Liver (tissue), 9 donors: ENCODE data around the gene FBN1. TPM values are rescaled to one million over a fixed set of nuclear protein-coding genes. Genes with fewer than 3 reads are reported as not detected.

Source experiments
- DNase-seq: peaks from one replicate; pipeline ENCODE4 v3.0.0-alpha.2; 2017; ENCODE audit warnings: low spot score
- H3K27ac ChIP-seq, 2 donors: one replicate each; pipeline ENCODE4 v1.7.0; 2013; ENCODE audit warnings: inconsistent platforms in 2 of 2, low read length in 2 of 2, control low read depth in 1 of 2, low read depth in 1 of 2, mild to moderate bottlenecking in 1 of 2
- H3K27me3 ChIP-seq, 4 donors: one replicate each; pipeline versions ENCODE4 v1.6.1 to v1.7.0; 2013; ENCODE audit warnings: low read length in 3 of 4, inconsistent platforms in 1 of 4, mild to moderate bottlenecking in 1 of 4, moderate library complexity in 1 of 4; ENCODE audit not compliant: control insufficient read depth in 4 of 4, insufficient read depth in 4 of 4
- H3K36me3 ChIP-seq, 4 donors: one replicate each; pipeline versions ENCODE4 v1.6.1 to v1.7.0; 2013; ENCODE audit warnings: low read length in 3 of 4, mild to moderate bottlenecking in 3 of 4, low read depth in 1 of 4, moderate library complexity in 1 of 4; ENCODE audit not compliant: control insufficient read depth in 4 of 4, insufficient read depth in 3 of 4
- H3K4me1 ChIP-seq, 4 donors: one replicate each; pipeline versions ENCODE4 v1.6.1 to v1.7.0; 2013; ENCODE audit warnings: low read length in 3 of 4, mild to moderate bottlenecking in 3 of 4, moderate library complexity in 1 of 4; ENCODE audit not compliant: control insufficient read depth in 4 of 4, insufficient read depth in 4 of 4
- H3K4me3 ChIP-seq, 3 donors: one replicate each; pipeline versions ENCODE4 v1.6.1 to v1.7.0; 2013; ENCODE audit warnings: low read length in 3 of 3, control low read depth in 1 of 3, low read depth in 1 of 3, mild to moderate bottlenecking in 1 of 3
- H3K9ac ChIP-seq, 2 donors: one replicate each; pipeline ENCODE4 v1.7.0; 2013; ENCODE audit warnings: low read length in 2 of 2, mild to moderate bottlenecking in 2 of 2, moderate library complexity in 2 of 2, control low read depth in 1 of 2, low read depth in 1 of 2
- H3K9me3 ChIP-seq, 4 donors: one replicate each; pipeline versions ENCODE4 v1.6.1 to v1.7.0; 2013; ENCODE audit warnings: low read length in 3 of 4; ENCODE audit not compliant: control insufficient read depth in 4 of 4
- CTCF ChIP-seq: fragments of 150-350 bp; IDR thresholded peaks from 2 replicates; pipeline ENCODE4 v1.5.1; 2017; ENCODE audit warnings: improper control_type of control experiment, low read depth, low read length; ENCODE audit not compliant: missing input control
- EGR1 ChIP-seq, 2 donors: IDR thresholded peaks; 2 replicates each; pipeline ENCODE4 v1.6.1; 2016 to 2018; ENCODE audit warnings: antibody characterized with exemption in 2 of 2, low read depth in 2 of 2
- FOXA1 ChIP-seq: IDR thresholded peaks from 2 replicates; pipeline ENCODE4 v1.6.1; 2016; ENCODE audit warnings: antibody characterized with exemption
- GABPA ChIP-seq, 2 donors: IDR thresholded peaks in 1 of 2; conservative IDR thresholded peaks in 1 of 2; 2 replicates each; pipeline ENCODE4 v1.6.1; 2016; ENCODE audit warnings: antibody characterized with exemption in 2 of 2, mild to moderate bottlenecking in 1 of 2, moderate library complexity in 1 of 2
- HNF4A ChIP-seq, 2 donors: conservative IDR thresholded peaks; 2 replicates each; pipeline ENCODE4 v1.6.1; 2016; ENCODE audit warnings: antibody characterized with exemption in 2 of 2, mild to moderate bottlenecking in 2 of 2
- HNF4G ChIP-seq: IDR thresholded peaks from 2 replicates; pipeline ENCODE4 v1.6.1; 2016; ENCODE audit warnings: antibody characterized with exemption
- JUND ChIP-seq, 2 donors: IDR thresholded peaks; 2 replicates each; pipeline ENCODE4 v1.6.1; 2016; ENCODE audit warnings: antibody characterized with exemption in 2 of 2
- MAX ChIP-seq: IDR thresholded peaks from 2 replicates; pipeline ENCODE4 v1.6.1; 2016; ENCODE audit warnings: antibody characterized with exemption
- NR2F2 ChIP-seq: IDR thresholded peaks from 2 replicates; pipeline ENCODE4 v1.6.1; 2016; ENCODE audit warnings: antibody characterized with exemption
- RAD21 ChIP-seq, 2 donors: IDR thresholded peaks; 2 replicates each; pipeline ENCODE4 v1.6.1; 2016; ENCODE audit warnings: antibody characterized with exemption in 2 of 2, mild to moderate bottlenecking in 2 of 2
- RXRA ChIP-seq, 2 donors: IDR thresholded peaks; 2 replicates each; pipeline ENCODE4 v1.6.1; 2017 to 2018; ENCODE audit warnings: antibody characterized with exemption in 2 of 2, mild to moderate bottlenecking in 1 of 2
- SP1 ChIP-seq: IDR thresholded peaks from 2 replicates; pipeline ENCODE4 v1.6.1; 2018; ENCODE audit warnings: antibody characterized with exemption, mild to moderate bottlenecking
- TAF1 ChIP-seq: conservative IDR thresholded peaks from 2 replicates; pipeline ENCODE4 v1.6.1; 2016; ENCODE audit warnings: antibody characterized with exemption, mild to moderate bottlenecking
- WGBS: extraction: QIAGEN DNeasy Blood & Tissue Kit; methylation state at CpG from one replicate; pipeline ENCODE4 v1.1.7; 2013; 5-methylcytosine and 5-hydroxymethylcytosine counted together
- polyA plus RNA-seq, 2 donors: library from polyadenylated mRNA; stranded (reverse) in 1 of 2; unstranded in 1 of 2; fragments of 200-250 nt in 1 of 2; fragments of >200 nt in 1 of 2; fragmentation: Nextera tagmentation in 1 of 2; extraction: Ambion mirVana in 1 of 2; gene quantifications; one replicate each; pipeline versions ENCODE4 v1.2.1 to v1.2.3, GENCODE V29; 2013 to 2015
- total RNA-seq, 2 donors: library from RNA; depleted of rRNA; stranded (reverse); fragments of >200 nt; gene quantifications; one replicate each; pipeline ENCODE4 v1.2.3, GENCODE V29; 2014
- TF ChIP-seq, protein P1 (sequence below): IDR thresholded peaks from 2 replicates; pipeline ENCODE4 v1.6.1; 2016; ENCODE audit warnings: antibody characterized with exemption
- TF ChIP-seq, protein P2 (sequence below): IDR thresholded peaks from 2 replicates; pipeline ENCODE4 v1.6.1; 2016; ENCODE audit warnings: antibody characterized with exemption
- TF ChIP-seq, protein P3 (sequence below): IDR thresholded peaks from 2 replicates; pipeline ENCODE4 v1.6.1; 2016; ENCODE audit warnings: antibody characterized with exemption, mild to moderate bottlenecking
- donor health status: healthy.
- donor health status: healthy.
- donor health status: healthy.
- donor health status: healthy.
- donor health status: healthy.

FBN1 gene
- total and polyA plus RNA-seq, 4 donors = 1.3 to 20.1 (median 12.4) TPM

DNA sequence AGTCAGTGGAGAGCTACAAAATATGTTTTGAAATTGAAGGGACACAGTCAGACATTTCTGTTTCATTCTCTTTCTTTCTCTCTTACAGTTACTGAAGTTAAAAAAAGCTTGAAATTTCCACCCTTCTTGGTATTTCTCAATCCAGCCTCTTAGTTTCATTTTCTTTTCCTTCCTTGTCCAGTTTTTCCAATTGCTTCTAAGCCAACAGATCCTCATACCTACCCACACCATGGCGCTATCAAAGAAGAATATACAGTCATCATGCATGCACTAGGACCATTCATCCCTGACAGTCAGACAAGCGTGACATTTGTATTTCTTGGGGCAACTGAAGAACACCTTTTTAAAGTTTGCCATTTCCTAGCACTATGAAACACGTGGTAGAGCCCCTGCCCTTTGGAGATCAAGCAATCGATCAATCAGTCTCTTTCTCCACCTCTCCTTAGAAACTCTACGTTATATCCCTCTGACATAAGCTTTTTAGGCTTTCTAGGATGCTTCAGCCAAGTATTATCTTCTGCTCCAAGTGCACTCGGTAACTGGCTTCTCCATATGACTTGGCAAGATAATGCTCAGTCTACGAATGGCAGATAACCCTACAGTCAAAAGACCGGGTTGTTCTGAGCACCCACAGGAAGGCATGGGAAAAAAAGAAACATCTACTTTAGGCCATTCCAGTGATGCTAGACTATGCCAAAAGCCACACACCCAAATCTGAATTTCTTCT is 65.4 kb downstream of the FBN1 start:
- Histone ChIP-seq H3K27ac (no peak overlapping the region), H3K4me3 (no peak overlapping the region), H3K9ac (no peak overlapping the region), H3K9me3 (no peaks in the 10 kb centered on the region), H3K4me1 (no peaks in the 10 kb centered on the region), H3K36me3 (no peaks in the 10 kb centered on the region), H3K27me3 (no peaks in the 10 kb centered on the region)
- TF ChIP-seq HNF4A (conservative IDR thresholded peaks at IDR 0.05) (no peak), MAX (no peak), GABPA (IDR thresholded peaks at IDR 0.05 in 1 of 2, conservative IDR thresholded peaks at IDR 0.05 in 1 of 2) (no peak), RAD21 (IDR thresholded peaks at IDR 0.05) (no peak), SP1 (no peak), FOXA1 (no peak), NR2F2 (no peak), CTCF (no peak), HNF4G (no peak), JUND (IDR thresholded peaks at IDR 0.05) (no peak), EGR1 (IDR thresholded peaks at IDR 0.05; ENCODE audit: low read depth in 2 of 2) (no peak)
- TF ChIP-seq, protein P1, sequence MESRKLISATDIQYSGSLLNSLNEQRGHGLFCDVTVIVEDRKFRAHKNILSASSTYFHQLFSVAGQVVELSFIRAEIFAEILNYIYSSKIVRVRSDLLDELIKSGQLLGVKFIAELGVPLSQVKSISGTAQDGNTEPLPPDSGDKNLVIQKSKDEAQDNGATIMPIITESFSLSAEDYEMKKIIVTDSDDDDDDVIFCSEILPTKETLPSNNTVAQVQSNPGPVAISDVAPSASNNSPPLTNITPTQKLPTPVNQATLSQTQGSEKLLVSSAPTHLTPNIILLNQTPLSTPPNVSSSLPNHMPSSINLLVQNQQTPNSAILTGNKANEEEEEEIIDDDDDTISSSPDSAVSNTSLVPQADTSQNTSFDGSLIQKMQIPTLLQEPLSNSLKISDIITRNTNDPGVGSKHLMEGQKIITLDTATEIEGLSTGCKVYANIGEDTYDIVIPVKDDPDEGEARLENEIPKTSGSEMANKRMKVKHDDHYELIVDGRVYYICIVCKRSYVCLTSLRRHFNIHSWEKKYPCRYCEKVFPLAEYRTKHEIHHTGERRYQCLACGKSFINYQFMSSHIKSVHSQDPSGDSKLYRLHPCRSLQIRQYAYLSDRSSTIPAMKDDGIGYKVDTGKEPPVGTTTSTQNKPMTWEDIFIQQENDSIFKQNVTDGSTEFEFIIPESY = no peak
- TF ChIP-seq, protein P2, sequence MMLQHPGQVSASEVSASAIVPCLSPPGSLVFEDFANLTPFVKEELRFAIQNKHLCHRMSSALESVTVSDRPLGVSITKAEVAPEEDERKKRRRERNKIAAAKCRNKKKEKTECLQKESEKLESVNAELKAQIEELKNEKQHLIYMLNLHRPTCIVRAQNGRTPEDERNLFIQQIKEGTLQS = no peak
- TF ChIP-seq, protein P3, sequence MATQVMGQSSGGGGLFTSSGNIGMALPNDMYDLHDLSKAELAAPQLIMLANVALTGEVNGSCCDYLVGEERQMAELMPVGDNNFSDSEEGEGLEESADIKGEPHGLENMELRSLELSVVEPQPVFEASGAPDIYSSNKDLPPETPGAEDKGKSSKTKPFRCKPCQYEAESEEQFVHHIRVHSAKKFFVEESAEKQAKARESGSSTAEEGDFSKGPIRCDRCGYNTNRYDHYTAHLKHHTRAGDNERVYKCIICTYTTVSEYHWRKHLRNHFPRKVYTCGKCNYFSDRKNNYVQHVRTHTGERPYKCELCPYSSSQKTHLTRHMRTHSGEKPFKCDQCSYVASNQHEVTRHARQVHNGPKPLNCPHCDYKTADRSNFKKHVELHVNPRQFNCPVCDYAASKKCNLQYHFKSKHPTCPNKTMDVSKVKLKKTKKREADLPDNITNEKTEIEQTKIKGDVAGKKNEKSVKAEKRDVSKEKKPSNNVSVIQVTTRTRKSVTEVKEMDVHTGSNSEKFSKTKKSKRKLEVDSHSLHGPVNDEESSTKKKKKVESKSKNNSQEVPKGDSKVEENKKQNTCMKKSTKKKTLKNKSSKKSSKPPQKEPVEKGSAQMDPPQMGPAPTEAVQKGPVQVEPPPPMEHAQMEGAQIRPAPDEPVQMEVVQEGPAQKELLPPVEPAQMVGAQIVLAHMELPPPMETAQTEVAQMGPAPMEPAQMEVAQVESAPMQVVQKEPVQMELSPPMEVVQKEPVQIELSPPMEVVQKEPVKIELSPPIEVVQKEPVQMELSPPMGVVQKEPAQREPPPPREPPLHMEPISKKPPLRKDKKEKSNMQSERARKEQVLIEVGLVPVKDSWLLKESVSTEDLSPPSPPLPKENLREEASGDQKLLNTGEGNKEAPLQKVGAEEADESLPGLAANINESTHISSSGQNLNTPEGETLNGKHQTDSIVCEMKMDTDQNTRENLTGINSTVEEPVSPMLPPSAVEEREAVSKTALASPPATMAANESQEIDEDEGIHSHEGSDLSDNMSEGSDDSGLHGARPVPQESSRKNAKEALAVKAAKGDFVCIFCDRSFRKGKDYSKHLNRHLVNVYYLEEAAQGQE = no peak
- WGBS = 76% methylated on average over 8 of the region's 8 CpGs
- no peak for DNase-seq

GRCh38 chr15:48578965-48579364 is 66.5 kb downstream of the FBN1 start:
- WGBS = 89% methylated on average over 2 of the region's 2 CpGs
- H3K27me3 ChIP-seq = no peaks in the 10 kb centered on the region
- H3K4me3 ChIP-seq = no peak overlapping the region
- no peak overlapping the region for H3K9ac ChIP-seq
- H3K4me1 ChIP-seq = no peaks in the 10 kb centered on the region
- TF ChIP-seq FOXA1 = no peak
- TF ChIP-seq EGR1 (IDR thresholded peaks at IDR 0.05; ENCODE audit: low read depth in 2 of 2) = no peak
- no peak for TF ChIP-seq MAX
- TF ChIP-seq TAF1 = no peak
- no peak for TF ChIP-seq RXRA (IDR thresholded peaks at IDR 0.05)
- no peak for TF ChIP-seq JUND (IDR thresholded peaks at IDR 0.05)
- no peak for TF ChIP-seq SP1
- TF ChIP-seq, protein P2 = no peak
- H3K27ac ChIP-seq = no peak overlapping the region
- no peak for DNase-seq
- H3K36me3 ChIP-seq = no peaks in the 10 kb centered on the region
- no peaks in the 10 kb centered on the region for H3K9me3 ChIP-seq
